ENCODE results near the gene IER2. TPM values are rescaled to one million over a fixed set of nuclear protein-coding genes. Genes with fewer than 3 reads are reported as not detected.
"Not testable (repeated sequence)": the region's sequence is repeated elsewhere in the genome, so short reads cannot be mapped to it uniquely, and the experiment has no call there.

IER2 gene
- total RNA-seq, 1 donor from 2014 or later: 17.3 TPM

GRCh38 chr19:13165162-13165997 lies 15.2 kb downstream of the IER2 start:
- H3K27ac ChIP-seq (replicated peaks): peak overlapping the region; percentile 91
- no peaks in the 10 kb centered on the region for H3K27me3 ChIP-seq (ENCODE audit: low read depth)
- H3K36me3 ChIP-seq: no peaks in the 10 kb centered on the region
- TF ChIP-seq CTCF (IDR thresholded peaks at IDR 0.05; ENCODE audit: borderline replicate concordance): no peak
- intact Hi-C loops (cut with micrococcal nuclease): no loop called here
- DNase-seq: no peak
- peaks cover 79% of the 10 kb centered on the region for H3K4me1 ChIP-seq
- no peaks in the 10 kb centered on the region for H3K9me3 ChIP-seq (replicated peaks)
- H3K4me3 ChIP-seq: peak overlapping the region; percentile 59

GRCh38 chr19:13166151-13166550 lies 15.9 kb downstream of the IER2 start:
- peak overlapping the region; percentile 91 for H3K27ac ChIP-seq (replicated peaks)
- H3K9me3 ChIP-seq (replicated peaks); DNase-seq; H3K27me3 ChIP-seq (ENCODE audit: low read depth); H3K4me3 ChIP-seq; H3K36me3 ChIP-seq; intact Hi-C loops (cut with micrococcal nuclease): not testable (repeated sequence)
- peaks cover 78% of the 10 kb centered on the region for H3K4me1 ChIP-seq

GRCh38 chr19:13169769-13170168 lies 19.6 kb downstream of the IER2 start:
- no peaks in the 10 kb centered on the region for H3K9me3 ChIP-seq (replicated peaks)
- H3K4me1 ChIP-seq: peaks cover 63% of the 10 kb centered on the region
- H3K4me3 ChIP-seq: no peak overlapping the region
- DNase-seq: no peak
- no peaks in the 10 kb centered on the region for H3K27me3 ChIP-seq (ENCODE audit: low read depth)
- H3K27ac ChIP-seq (replicated peaks): peak overlapping the region; percentile 91
- no peak for TF ChIP-seq CTCF (IDR thresholded peaks at IDR 0.05; ENCODE audit: borderline replicate concordance)
- intact Hi-C loops (cut with micrococcal nuclease): no loop called here
- H3K36me3 ChIP-seq: no peaks in the 10 kb centered on the region

GRCh38 chr19:13171146-13171545 lies 20.9 kb downstream of the IER2 start:
- H3K4me3 ChIP-seq: no peak overlapping the region
- no peaks in the 10 kb centered on the region for H3K27me3 ChIP-seq (ENCODE audit: low read depth)
- peaks cover 49% of the 10 kb centered on the region for H3K4me1 ChIP-seq
- intact Hi-C loops (cut with micrococcal nuclease): no loop called here
- TF ChIP-seq CTCF (IDR thresholded peaks at IDR 0.05; ENCODE audit: borderline replicate concordance): no peak
- H3K36me3 ChIP-seq: no peaks in the 10 kb centered on the region
- no peak for DNase-seq
- H3K9me3 ChIP-seq (replicated peaks): no peaks in the 10 kb centered on the region
- H3K27ac ChIP-seq (replicated peaks): no peak overlapping the region

GRCh38 chr19:13172346-13173138 lies 22.3 kb downstream of the IER2 start:
- no peaks in the 10 kb centered on the region for H3K27me3 ChIP-seq (ENCODE audit: low read depth)
- H3K9me3 ChIP-seq (replicated peaks): no peaks in the 10 kb centered on the region
- no peaks in the 10 kb centered on the region for H3K36me3 ChIP-seq
- H3K27ac ChIP-seq (replicated peaks): peak overlapping the region; percentile 70
- intact Hi-C loops (cut with micrococcal nuclease): no loop called here
- peak; percentile 77 for DNase-seq
- peaks cover 35% of the 10 kb centered on the region for H3K4me1 ChIP-seq
- H3K4me3 ChIP-seq: no peak overlapping the region
- no peak for TF ChIP-seq CTCF (IDR thresholded peaks at IDR 0.05; ENCODE audit: borderline replicate concordance)

Data from left ventricle myocardium inferior (tissue), 1 donor.